K562 (cell line): Measurements from ENCODE around the gene GOLGA2. TPM values are rescaled to one million over a fixed set of nuclear protein-coding genes. Genes with fewer than 3 reads are reported as not detected.

Experiments
- ATAC-seq: fragments of 200-7000 bp; cut with Tn5 transposase; 3 replicates; pipeline ENCODE4 v1.9.1; 2020; ENCODE audit warnings: moderate library complexity
- BruUV-seq: library from RNA; stranded (reverse); fragments of 400-500 nt; replicated peaks from 2 replicates; lab custom pipeline; 2021; lab: Mats Ljungman, UMichigan
- CTCF ChIA-PET: fragments of 300-600 bp; formaldehyde crosslinking; extraction: SDS; loops from one replicate; lab custom pipeline; 2021; ENCODE audit warnings: low intra/inter-chr PET ratio; lab: Yijun Ruan, JAX
- POLR2A ChIA-PET: fragments of 300-600, 350-650 bp; sonication (Branson Sonifier 250); formaldehyde crosslinking; extraction: SDS; loops from one replicate; lab custom pipeline; 2021; ENCODE audit warnings: antibody characterized with exemption, inconsistent platforms; lab: Yijun Ruan, JAX
- DNase-seq, 4 experiments: peaks; one replicate each; pipeline versions ENCODE4 v3.0.0 to v3.0.0-alpha.2; 2011 to 2018; ENCODE audit warnings: low spot score in 3 of 4, mixed read lengths in 3 of 4; ENCODE audit errors: extremely low read depth in 1 of 4
- FAIRE-seq: peaks from 2 replicates; lab custom pipeline; 2011; peaks lifted over from hg19 to GRCh38; lab: Jason Lieb, UNC
- H2AFZ ChIP-seq: 2 replicates; pipeline ENCODE4 v1.6.0; 2011; ENCODE audit warnings: low read depth, low read length, control low read depth, inconsistent platforms
- H3K27ac ChIP-seq: fragments of 200-600 bp; 3 replicates; pipeline ENCODE4 v1.8.0; 2011; ENCODE audit warnings: low read depth, mild to moderate bottlenecking, control low read depth, inconsistent platforms, low read length, moderate library complexity, mixed read lengths; ENCODE audit errors: extremely low read depth
- H3K27me3 ChIP-seq, 2 experiments: fragments of 300-600 bp in 1 of 2; 2 replicates in 1 of 2; 3 replicates in 1 of 2; pipeline versions ENCODE4 v1.6.0 to v1.8.0; 2011; ENCODE audit warnings: inconsistent platforms in 2 of 2, low read length in 2 of 2, mild to moderate bottlenecking in 1 of 2, mixed read lengths in 1 of 2, moderate library complexity in 1 of 2; ENCODE audit not compliant: control insufficient read depth in 2 of 2, insufficient read depth in 2 of 2
- H3K36me3 ChIP-seq: fragments of 300-600 bp; 3 replicates; pipeline ENCODE4 v1.8.0; 2011; ENCODE audit warnings: mild to moderate bottlenecking, low read length, inconsistent platforms; ENCODE audit not compliant: control insufficient read depth, insufficient read depth
- H3K4me1 ChIP-seq, 2 experiments: fragments of 200-600 bp in 1 of 2; replicated peaks in 1 of 2; 2 replicates in 1 of 2; 3 replicates in 1 of 2; pipeline versions ENCODE4 v1.5.1 to v1.8.0; 2011; ENCODE audit warnings: inconsistent platforms in 2 of 2, low read length in 2 of 2, mild to moderate bottlenecking in 1 of 2, mixed read lengths in 1 of 2, moderate library complexity in 1 of 2; ENCODE audit not compliant: control insufficient read depth in 2 of 2, insufficient read depth in 2 of 2
- H3K4me2 ChIP-seq: 2 replicates; pipeline ENCODE4 v1.6.1; 2011; ENCODE audit warnings: low read length, control low read depth, inconsistent platforms, mixed read lengths; ENCODE audit not compliant: insufficient read depth
- H3K4me3 ChIP-seq: fragments of 200-600 bp; sonication (generic), shearing (Covaris generic); 2 replicates; pipeline ENCODE4 v1.5.1; 2016; ENCODE audit warnings: control low read depth, inconsistent platforms
- H3K79me2 ChIP-seq: fragments of 200-600 bp; 3 replicates; pipeline ENCODE4 v1.8.0; 2011; ENCODE audit warnings: low read length, inconsistent platforms; ENCODE audit not compliant: control insufficient read depth, insufficient read depth
- H3K9ac ChIP-seq, 2 experiments: 2 replicates each; pipeline versions ENCODE4 v1.6.0 to v1.6.1; 2011; ENCODE audit warnings: low read depth in 2 of 2, low read length in 2 of 2, control low read depth in 1 of 2, inconsistent platforms in 1 of 2, mild to moderate bottlenecking in 1 of 2, mixed read lengths in 1 of 2; ENCODE audit not compliant: insufficient read depth in 1 of 2
- H3K9me1 ChIP-seq: one replicate; pipeline ENCODE4 v1.6.0; 2011; ENCODE audit warnings: inconsistent platforms, mild to moderate bottlenecking, low read length, moderate library complexity; ENCODE audit not compliant: control insufficient read depth, insufficient read depth
- H3K9me3 ChIP-seq: replicated peaks from 2 replicates; pipeline ENCODE4 v1.5.1; 2011; ENCODE audit warnings: low read depth, low read length, inconsistent platforms; ENCODE audit not compliant: control insufficient read depth, insufficient read depth
- H4K20me1 ChIP-seq: replicated peaks from 2 replicates; pipeline ENCODE4 v1.6.1; 2011; ENCODE audit warnings: low read length, inconsistent platforms, mixed read lengths; ENCODE audit not compliant: control insufficient read depth, insufficient read depth
- BCOR ChIP-seq: fragments of 450-650 bp; IDR thresholded peaks from 2 replicates; pipeline ENCODE4 v1.6.1; 2016
- CEBPZ ChIP-seq: fragments of 150-350 bp; IDR thresholded peaks from 2 replicates; pipeline ENCODE4 v1.6.1; 2014; ENCODE audit warnings: low read depth, mild to moderate bottlenecking, low read length, borderline replicate concordance
- CHD2 ChIP-seq: IDR thresholded peaks from 2 replicates; pipeline ENCODE4 v1.6.1; 2011; ENCODE audit warnings: low read depth, low read length
- DACH1 ChIP-seq: fragments of 450-650 bp; IDR thresholded peaks from 2 replicates; pipeline ENCODE4 v1.6.1; 2018; ENCODE audit not compliant: partially characterized antibody
- HDAC2 ChIP-seq: fragments of 450-650 bp; IDR thresholded peaks from 2 replicates; pipeline ENCODE4 v1.6.1; 2016; ENCODE audit warnings: mild to moderate bottlenecking
- HDGF ChIP-seq: fragments of 450-650 bp; IDR thresholded peaks from 2 replicates; pipeline ENCODE4 v1.6.1; 2016
- NCOR1 ChIP-seq: fragments of 450-650 bp; IDR thresholded peaks from 2 replicates; pipeline ENCODE4 v1.6.1; 2016; ENCODE audit warnings: mild to moderate bottlenecking, moderate library complexity
- RAD21 ChIP-seq, 2 experiments: fragments of 250-450 bp in 1 of 2; fragments of 450-650 bp in 1 of 2; sonication (Bioruptor Pico) in 1 of 2; formaldehyde crosslinking in 1 of 2; IDR thresholded peaks in 1 of 2; conservative IDR thresholded peaks in 1 of 2; 2 replicates each; pipeline versions ENCODE4 v1.4.0 to v1.8.0; 2020 to 2022; ENCODE audit warnings: mild to moderate bottlenecking in 2 of 2, moderate library complexity in 1 of 2
- RCOR1 ChIP-seq, 2 experiments: IDR thresholded peaks; 2 replicates each; pipeline ENCODE4 v1.6.1; 2012; ENCODE audit warnings: low read depth in 2 of 2, low read length in 2 of 2, borderline replicate concordance in 1 of 2, improper control_type of control experiment in 1 of 2
- THRB ChIP-seq: fragments of 450-650 bp; formaldehyde crosslinking; conservative IDR thresholded peaks from 2 replicates; pipeline ENCODE4 v1.4.0; 2022; ENCODE audit warnings: mild to moderate bottlenecking, missing genetic modification characterization
- WGBS: fragments of 100-300 bp; shearing (Covaris generic); methylation state at CpG from one replicate; pipeline ENCODE4 v1.1.6; 2016; ENCODE audit warnings: low coverage, mixed read lengths; ENCODE audit not compliant: insufficient coverage; ENCODE audit errors: missing lambda C conversion rate; 5-methylcytosine and 5-hydroxymethylcytosine counted together
- in situ Hi-C: fragments of 300-500 bp; cut with MboI; formaldehyde crosslinking; loops from 4 replicates; pipeline ENCODE4 v1.15.0; 2018; ENCODE audit warnings: inconsistent platforms, mixed read lengths
- intact Hi-C: fragments of 100-400 bp; cut with micrococcal nuclease; formaldehyde crosslinking; loops from 2 replicates; pipeline ENCODE4 v1.14.2; 2022
- polyA plus RNA-seq, 8 experiments: library from polyadenylated mRNA; depleted of rRNA in 4 of 8; stranded (reverse) in 5 of 8; unstranded in 3 of 8; fragments of >200 nt; fragmentation: Nextera tagmentation in 2 of 8; fragmentation: Illumina TruSeq in 1 of 8; extraction: Ambion mirVana in 2 of 8; extraction: Trizol in 1 of 8; gene quantifications; 2 replicates each; pipeline versions ENCODE4 v1.2.1 to v1.2.3, GENCODE V29; 2011 to 2014; ENCODE audit warnings: inconsistent platforms in 1 of 8, missing spikeins in 1 of 8
- total RNA-seq, 7 experiments: library from RNA; depleted of rRNA in 6 of 7; stranded (reverse); fragments of >200 nt in 6 of 7; fragmentation: Illumina TruSeq in 2 of 7; extraction: Trizol in 2 of 7; gene quantifications; 2 replicates each; pipeline versions ENCODE4 v1.2.1 to v1.2.3, GENCODE V29; 2011 to 2021; ENCODE audit warnings: low replicate concordance in 1 of 7
- TF ChIP-seq, protein P1 (sequence below), 2 experiments: fragments of 450-650 bp in 1 of 2; sonication (generic) in 1 of 2; formaldehyde crosslinking in 1 of 2; IDR thresholded peaks in 1 of 2; conservative IDR thresholded peaks in 1 of 2; 2 replicates each; pipeline versions ENCODE4 v1.6.1 to v1.8.1; 2016 to 2023; ENCODE audit warnings: mild to moderate bottlenecking in 2 of 2, moderate library complexity in 2 of 2, inconsistent platforms in 1 of 2, missing genetic modification reagents in 1 of 2
- TF ChIP-seq, protein P2 (sequence below): fragments of 200-800 bp; sonication (Bioruptor generic); IDR thresholded peaks from 2 replicates; pipeline ENCODE4 v1.6.1; 2017; ENCODE audit warnings: missing genetic modification characterization, missing compliant biosample characterization
- TF ChIP-seq, protein P3 (sequence below): fragments of 250-450 bp; sonication (Bioruptor Pico); IDR thresholded peaks from 2 replicates; pipeline ENCODE4 v1.8.0; 2021; ENCODE audit warnings: mild to moderate bottlenecking, moderate library complexity

Gene GOLGA2
- total and polyA plus RNA-seq, 9 of the 15 experiments (the other 6 are each of a cell fraction or from before 2014, with no cell fraction given): 15.7 to 138 (median 76.0) TPM

DNA sequence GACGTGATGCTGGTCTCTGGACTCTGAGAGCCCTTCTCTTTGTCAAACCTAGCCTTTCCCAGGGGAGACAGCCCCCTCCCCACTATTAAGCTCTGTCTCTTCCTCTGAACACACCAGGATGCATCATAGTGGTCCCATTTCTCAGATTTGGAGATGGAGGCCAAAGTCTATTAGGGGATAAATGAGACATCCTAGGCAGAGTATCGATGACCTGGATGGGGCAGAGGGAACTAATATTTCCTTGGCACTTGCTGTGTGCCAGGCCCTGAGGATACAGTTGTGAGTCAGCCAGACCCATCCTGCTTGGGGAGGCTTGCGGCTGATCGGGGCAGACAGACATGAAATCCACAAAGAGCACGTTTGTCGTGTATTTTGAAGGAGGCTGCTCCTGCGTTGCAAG is 67.4 kb downstream of the GOLGA2 start:
- intact Hi-C loops (loop anchor here (5.0 kb wide), 1 partner anchor 46 kb away; the partner anchor contains the start of gene BBLN), in situ Hi-C loops (no loop called here)
- Histone ChIP-seq H4K20me1 (peaks cover 3% of the 10 kb centered on the region; the same call in 1 of the 2 replicates), H3K9me3 (no peaks in the 10 kb centered on the region), H3K4me3 (no peak overlapping the region), H3K9me1 (peaks cover 3% of the 10 kb centered on the region), H3K27ac (no peak overlapping the region), H3K4me1 (peaks cover 16 to 43% of the 10 kb centered on the region in 2 experiments), H3K9ac (peak overlapping the region in 1 of 2 experiments; percentile 62; a peak in 1 of 4 replicates), H3K36me3 (0 out of 3 replicates have a peak, but pooled peaks cover 4% of the 10 kb centered on the region), H2AFZ (no peak overlapping the region), H3K79me2 (no peaks in the 10 kb centered on the region), H3K27me3 (no peaks in the 10 kb centered on the region), H3K4me2 (no peak overlapping the region)
- ATAC-seq (no peak), DNase-seq (no peak), FAIRE-seq (no peak)
- CTCF ChIA-PET: no interaction called here
- POLR2A ChIA-PET: interaction anchor here (0.6 to 2.5 kb wide), 9 partner anchors 10 to 1465 kb away, joined by 3 to 33 read pairs (median 3); no protein-coding TSS in a partner anchor
- 66% methylated on average over 7 of the region's 7 CpGs for WGBS
- BruUV-seq: no TSS peak
- no peak for TF ChIP-seq HDGF
- TF ChIP-seq RCOR1 (IDR thresholded peaks at IDR 0.05; ENCODE audit: borderline replicate concordance in 1 of 2, low read depth in 2 of 2, low read length in 2 of 2): peak in 1 of 2 experiments; percentile 60; a peak in 2 of 4 replicates
- TF ChIP-seq, protein P1, sequence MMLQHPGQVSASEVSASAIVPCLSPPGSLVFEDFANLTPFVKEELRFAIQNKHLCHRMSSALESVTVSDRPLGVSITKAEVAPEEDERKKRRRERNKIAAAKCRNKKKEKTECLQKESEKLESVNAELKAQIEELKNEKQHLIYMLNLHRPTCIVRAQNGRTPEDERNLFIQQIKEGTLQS (IDR thresholded peaks at IDR 0.05): no peak
- TF ChIP-seq, protein P1 (CRISPR knock-in tag; conservative IDR thresholded peaks at IDR 0.05): 0 out of 2 replicates have a peak, but pooled peaks have one; percentile 32
- peak; percentile 92 for TF ChIP-seq BCOR
- TF ChIP-seq THRB (CRISPR knock-in tag): no peak
- no peak for TF ChIP-seq RAD21 (CRISPR knock-in tag; conservative IDR thresholded peaks at IDR 0.05 in 1 of 2, IDR thresholded peaks at IDR 0.05 in 1 of 2)
- TF ChIP-seq CEBPZ: no peak
- TF ChIP-seq, protein P2, sequence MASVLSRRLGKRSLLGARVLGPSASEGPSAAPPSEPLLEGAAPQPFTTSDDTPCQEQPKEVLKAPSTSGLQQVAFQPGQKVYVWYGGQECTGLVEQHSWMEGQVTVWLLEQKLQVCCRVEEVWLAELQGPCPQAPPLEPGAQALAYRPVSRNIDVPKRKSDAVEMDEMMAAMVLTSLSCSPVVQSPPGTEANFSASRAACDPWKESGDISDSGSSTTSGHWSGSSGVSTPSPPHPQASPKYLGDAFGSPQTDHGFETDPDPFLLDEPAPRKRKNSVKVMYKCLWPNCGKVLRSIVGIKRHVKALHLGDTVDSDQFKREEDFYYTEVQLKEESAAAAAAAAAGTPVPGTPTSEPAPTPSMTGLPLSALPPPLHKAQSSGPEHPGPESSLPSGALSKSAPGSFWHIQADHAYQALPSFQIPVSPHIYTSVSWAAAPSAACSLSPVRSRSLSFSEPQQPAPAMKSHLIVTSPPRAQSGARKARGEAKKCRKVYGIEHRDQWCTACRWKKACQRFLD: no peak
- TF ChIP-seq DACH1: no peak
- TF ChIP-seq, protein P3, sequence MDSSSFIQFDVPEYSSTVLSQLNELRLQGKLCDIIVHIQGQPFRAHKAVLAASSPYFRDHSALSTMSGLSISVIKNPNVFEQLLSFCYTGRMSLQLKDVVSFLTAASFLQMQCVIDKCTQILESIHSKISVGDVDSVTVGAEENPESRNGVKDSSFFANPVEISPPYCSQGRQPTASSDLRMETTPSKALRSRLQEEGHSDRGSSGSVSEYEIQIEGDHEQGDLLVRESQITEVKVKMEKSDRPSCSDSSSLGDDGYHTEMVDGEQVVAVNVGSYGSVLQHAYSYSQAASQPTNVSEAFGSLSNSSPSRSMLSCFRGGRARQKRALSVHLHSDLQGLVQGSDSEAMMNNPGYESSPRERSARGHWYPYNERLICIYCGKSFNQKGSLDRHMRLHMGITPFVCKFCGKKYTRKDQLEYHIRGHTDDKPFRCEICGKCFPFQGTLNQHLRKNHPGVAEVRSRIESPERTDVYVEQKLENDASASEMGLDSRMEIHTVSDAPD (CRISPR knock-in tag): no peak
- TF ChIP-seq CHD2: no peak
- peak; percentile 37; the same call in 1 of the 2 replicates for TF ChIP-seq HDAC2
- TF ChIP-seq NCOR1: no peak
